ENCODE measurements around the gene GTF2F1. TPM values are rescaled to one million over a fixed set of nuclear protein-coding genes. Genes with fewer than 3 reads are reported as not detected.
"Not testable (repeated sequence)": the region's sequence is repeated elsewhere in the genome, so short reads cannot be mapped to it uniquely, and the experiment has no call there.

GTF2F1 gene
- total RNA-seq, 4 donors from 2014 or later = 29.5 to 50.9 (median 45.1) TPM

- TF ChIP-seq POLR2A (IDR thresholded peaks at IDR 0.05) (no peak), EP300 (IDR thresholded peaks at IDR 0.05) (no peak), CTCF (IDR thresholded peaks at IDR 0.05) (no peak)
- Histone ChIP-seq H3K4me3 (no peak overlapping the region), H3K4me1 (peaks cover 0 to 12% (median 4%) of the 10 kb centered on the region in 4 donors), H3K27ac (peak overlapping the region in 3 of 4 donors; percentile 24 to 68 (median 63)), H3K9me3 (no peaks in the 10 kb centered on the region), H3K27me3 (no peaks in the 10 kb centered on the region), H3K36me3 (no peaks in the 10 kb centered on the region)
- no peak for DNase-seq (ENCODE audit: low spot score in 2 of 2)
- 25 to 29% methylated on average over 21 to 22 of the region's 22 CpGs for WGBS, 2 donors
Measured at GRCh38 chr19:6402837-6403608, 10.1 kb upstream of the GTF2F1 start.

- TF ChIP-seq EP300 (IDR thresholded peaks at IDR 0.05) = no peak
- no peak for TF ChIP-seq POLR2A (IDR thresholded peaks at IDR 0.05)
- no peak for TF ChIP-seq CTCF (IDR thresholded peaks at IDR 0.05)
- no peak overlapping the region for H3K4me3 ChIP-seq
- H3K27ac ChIP-seq = peak overlapping the region in 1 of 4 donors; percentile 26
- H3K27me3 ChIP-seq = no peaks in the 10 kb centered on the region
- DNase-seq (ENCODE audit: low spot score in 2 of 2) = no peak
- peaks cover 0 to 12% (median 4%) of the 10 kb centered on the region in 4 donors for H3K4me1 ChIP-seq
- H3K9me3 ChIP-seq = no peaks in the 10 kb centered on the region
- 88 to 93% methylated on average over 10 of the region's 10 CpGs for WGBS, 2 donors
- no peaks in the 10 kb centered on the region for H3K36me3 ChIP-seq
Measured at GRCh38 chr19:6402058-6402457, 9.1 kb upstream of the GTF2F1 start.

GRCh38 chr19:6400062-6400944 is 7.3 kb upstream of the GTF2F1 start:
- not testable (repeated sequence) for DNase-seq (ENCODE audit: low spot score in 2 of 2); H3K27me3 ChIP-seq; H3K9me3 ChIP-seq; H3K36me3 ChIP-seq; H3K4me3 ChIP-seq; H3K27ac ChIP-seq
- H3K4me1 ChIP-seq = peaks cover 0 to 12% (median 4%) of the 10 kb centered on the region in 4 donors
- 87 to 89% methylated on average over 23 of the region's 23 CpGs for WGBS, 2 donors

DNA sequence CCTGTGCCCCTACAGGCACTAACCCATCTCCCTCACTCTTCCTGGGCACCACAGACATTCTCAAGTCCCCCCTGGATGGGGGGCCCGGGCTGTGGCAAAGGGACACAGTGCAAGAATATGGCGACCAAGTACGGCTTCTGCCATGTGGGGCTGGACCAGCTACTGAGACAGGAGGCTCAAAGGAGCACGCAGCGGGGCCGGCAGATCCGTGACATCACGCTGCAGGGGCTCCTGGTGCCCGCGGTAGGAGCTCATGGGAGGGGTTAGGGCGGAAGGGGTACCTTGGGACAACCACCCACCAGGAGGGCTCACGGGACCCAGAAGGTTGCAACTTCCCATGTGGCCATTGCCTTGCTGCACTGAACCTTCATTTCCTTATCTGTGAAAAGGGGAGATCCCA is 3.3 kb upstream of the GTF2F1 start:
- Histone ChIP-seq H3K4me1 (peaks cover 0 to 19% (median 12%) of the 10 kb centered on the region in 4 donors), H3K4me3 (no peak overlapping the region), H3K36me3 (peaks cover 0 to 5% (median 0%) of the 10 kb centered on the region in 3 donors), H3K9me3 (no peaks in the 10 kb centered on the region), H3K27me3 (no peaks in the 10 kb centered on the region), H3K27ac (no peak overlapping the region)
- no peak for TF ChIP-seq EP300 (IDR thresholded peaks at IDR 0.05)
- TF ChIP-seq POLR2A (IDR thresholded peaks at IDR 0.05) = no peak
- no peak for TF ChIP-seq CTCF (IDR thresholded peaks at IDR 0.05)
- no peak for DNase-seq (ENCODE audit: low spot score in 2 of 2)
- 90 to 91% methylated on average over 3 to 12 of the region's 12 CpGs for WGBS, 2 donors

GRCh38 chr19:6394831-6395230 is 1.9 kb upstream of the GTF2F1 start:
- 85 to 86% methylated on average over 3 of the region's 3 CpGs for WGBS, 2 donors
- TF ChIP-seq POLR2A (IDR thresholded peaks at IDR 0.05) (no peak), EP300 (IDR thresholded peaks at IDR 0.05) (no peak), CTCF (IDR thresholded peaks at IDR 0.05) (no peak)
- H3K9me3 ChIP-seq = no peaks in the 10 kb centered on the region

More at GRCh38 chr19:6394831-6395230, 1.9 kb upstream of the GTF2F1 start:
- Histone ChIP-seq H3K36me3 (peaks cover 0 to 20% (median 0%) of the 10 kb centered on the region in 3 donors), H3K27ac (no peak overlapping the region), H3K4me3 (no peak overlapping the region), H3K27me3 (no peaks in the 10 kb centered on the region), H3K4me1 (peaks cover 0 to 24% (median 12%) of the 10 kb centered on the region in 4 donors)
- no peak for DNase-seq (ENCODE audit: low spot score in 2 of 2)
